Spleen (tissue), 7 donors: ENCODE measurements around the gene STMN3.

ENCODE experiments used
- POLR2A ChIP-seq, 3 donors: fragments of 450-650 bp; IDR thresholded peaks; one replicate each; pipeline ENCODE4 v1.5.1; 2017; ENCODE audit warnings: antibody characterized with exemption in 3 of 3, mild to moderate bottlenecking in 1 of 3
- TF ChIP-seq, protein P1 (sequence below), 11 experiments: fragments of 200-600 bp in 7 of 11; fragments of 450-650 bp in 4 of 11; sonication (generic) in 4 of 11; IDR thresholded peaks in 8 of 11; conservative IDR thresholded peaks in 3 of 11; 1 replicate in 7 of 11; 2 replicates in 4 of 11; pipeline versions ENCODE4 v1.4.0 to v1.8.0; 2016 to 2021; ENCODE audit warnings: antibody characterized with exemption in 11 of 11, inconsistent platforms in 4 of 11, mild to moderate bottlenecking in 1 of 11
- donor health status: DM: no; HTN: no; CAD: no; lungs with moderate emphysema.
- donor health status: DM: no; HTN: no; CAD: no.
- donor health status: DM: no; HTN: no; CAD: no.

DNA sequence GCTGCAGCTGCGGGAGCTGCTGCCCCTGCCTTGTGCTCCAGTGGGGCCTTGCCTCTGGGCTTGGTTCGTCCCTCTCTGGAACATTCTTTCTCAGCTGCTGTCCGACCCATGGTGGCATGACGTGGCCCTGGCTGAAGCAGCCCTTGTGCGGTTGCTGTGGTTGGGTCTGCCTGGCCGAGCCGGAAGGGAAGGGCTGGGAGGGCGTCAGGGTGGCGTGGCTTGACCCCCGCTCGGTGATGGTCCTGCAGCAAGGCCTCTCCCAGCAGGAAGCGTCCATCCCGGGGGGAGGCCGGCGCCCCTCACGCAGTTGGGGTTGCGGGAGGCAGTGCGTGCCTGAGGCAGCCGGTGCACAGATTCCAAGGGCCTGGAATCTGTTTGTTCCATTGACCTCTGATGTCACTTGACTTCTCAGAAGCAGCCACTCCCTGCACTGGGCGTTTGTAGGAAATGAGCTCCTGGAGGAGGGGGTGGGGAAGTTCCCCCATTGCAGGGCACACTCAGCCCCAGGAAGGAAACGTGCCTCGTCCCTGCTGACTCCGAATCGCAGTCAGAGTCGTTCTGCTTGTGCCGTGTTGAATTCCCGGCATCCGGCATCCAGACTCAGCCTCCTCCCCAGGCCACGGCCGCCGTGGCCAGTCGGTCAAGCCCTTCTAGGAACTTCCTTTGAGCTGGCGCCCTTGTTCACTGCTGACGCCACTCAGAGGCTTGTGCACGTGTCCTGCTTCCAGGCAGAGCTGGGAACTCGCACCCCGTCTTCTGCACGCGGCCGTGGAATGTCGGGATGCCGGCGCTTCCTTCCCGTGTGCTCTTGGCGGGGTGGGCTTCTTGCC, 33.5 kb upstream of the STMN3 start:
- TF ChIP-seq, protein P1, sequence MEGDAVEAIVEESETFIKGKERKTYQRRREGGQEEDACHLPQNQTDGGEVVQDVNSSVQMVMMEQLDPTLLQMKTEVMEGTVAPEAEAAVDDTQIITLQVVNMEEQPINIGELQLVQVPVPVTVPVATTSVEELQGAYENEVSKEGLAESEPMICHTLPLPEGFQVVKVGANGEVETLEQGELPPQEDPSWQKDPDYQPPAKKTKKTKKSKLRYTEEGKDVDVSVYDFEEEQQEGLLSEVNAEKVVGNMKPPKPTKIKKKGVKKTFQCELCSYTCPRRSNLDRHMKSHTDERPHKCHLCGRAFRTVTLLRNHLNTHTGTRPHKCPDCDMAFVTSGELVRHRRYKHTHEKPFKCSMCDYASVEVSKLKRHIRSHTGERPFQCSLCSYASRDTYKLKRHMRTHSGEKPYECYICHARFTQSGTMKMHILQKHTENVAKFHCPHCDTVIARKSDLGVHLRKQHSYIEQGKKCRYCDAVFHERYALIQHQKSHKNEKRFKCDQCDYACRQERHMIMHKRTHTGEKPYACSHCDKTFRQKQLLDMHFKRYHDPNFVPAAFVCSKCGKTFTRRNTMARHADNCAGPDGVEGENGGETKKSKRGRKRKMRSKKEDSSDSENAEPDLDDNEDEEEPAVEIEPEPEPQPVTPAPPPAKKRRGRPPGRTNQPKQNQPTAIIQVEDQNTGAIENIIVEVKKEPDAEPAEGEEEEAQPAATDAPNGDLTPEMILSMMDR (IDR thresholded peaks at IDR 0.05 in 8 of 11, conservative IDR thresholded peaks at IDR 0.05 in 3 of 11), result peak in 1 of 11 experiments; percentile 9
- TF ChIP-seq POLR2A (IDR thresholded peaks at IDR 0.05), result no peak
